Stimulated activated naive CD8-positive, alpha-beta T cell treated with anti-CD3 and anti-CD28 coated beads, Interleukin-15, amount 100 ng/mL, for 72 hours (primary cell): ENCODE results near the gene MAB21L1.

Source experiments
- ATAC-seq: fragments of 150-1000 bp; cut with Tn5 transposase; 2 replicates; pipeline ENCODE4 v1.10.0; 2021; ENCODE audit warnings: mild to moderate bottlenecking, moderate library complexity
- DNase-seq, 2 donors: peaks; one replicate each; pipeline ENCODE4 v3.0.0; 2021 to 2022
- H3K27ac Mint-ChIP-seq, 2 donors: one replicate each; pipeline ENCODE4 v1.8.0; 2022; ENCODE audit warnings: mild to moderate bottlenecking in 2 of 2, mixed read lengths in 2 of 2, moderate library complexity in 2 of 2
- H3K27me3 Mint-ChIP-seq: one replicate; pipeline ENCODE4 v1.8.0; 2022; ENCODE audit warnings: mixed read lengths
- H3K4me1 Mint-ChIP-seq: one replicate; pipeline ENCODE4 v1.8.0; 2022; ENCODE audit warnings: mild to moderate bottlenecking, mixed read lengths
- H3K4me3 Mint-ChIP-seq, 2 donors: one replicate each; pipeline ENCODE4 v1.8.0; 2022; ENCODE audit warnings: mild to moderate bottlenecking in 2 of 2, mixed read lengths in 2 of 2, moderate library complexity in 1 of 2
- H3K9me3 Mint-ChIP-seq, 2 donors: one replicate each; pipeline ENCODE4 v1.8.0; 2022; ENCODE audit warnings: mixed read lengths in 2 of 2

The MAB21L1 gene

GRCh38 chr13:35489050-35489449 is 12.6 kb upstream of the MAB21L1 start:
- Mint-ChIP-seq H3K4me1 (no peaks in the 10 kb centered on the region), H3K9me3 (peaks cover 0 to 7% of the 10 kb centered on the region in 2 donors), H3K27me3 (no peaks in the 10 kb centered on the region), H3K27ac (no peak overlapping the region), H3K4me3 (no peak overlapping the region)
- DNase-seq (no peak), ATAC-seq (no peak)

- no peaks in the 10 kb centered on the region for H3K9me3 Mint-ChIP-seq
- H3K27ac Mint-ChIP-seq = no peak overlapping the region
- DNase-seq (no peak), ATAC-seq (no peak)
- H3K27me3 Mint-ChIP-seq = no peaks in the 10 kb centered on the region
- H3K4me3 Mint-ChIP-seq = no peak overlapping the region
- H3K4me1 Mint-ChIP-seq = no peaks in the 10 kb centered on the region
These were observed 8.9 kb upstream of the MAB21L1 start for GRCh38 chr13:35485424-35485823.

- H3K27ac Mint-ChIP-seq = no peak overlapping the region
- H3K27me3 Mint-ChIP-seq = peaks cover 2% of the 10 kb centered on the region
- no peak for ATAC-seq
- H3K4me3 Mint-ChIP-seq = no peak overlapping the region
- no peaks in the 10 kb centered on the region for H3K4me1 Mint-ChIP-seq
- no peaks in the 10 kb centered on the region for H3K9me3 Mint-ChIP-seq
- DNase-seq = no peak
These were observed 7.9 kb upstream of the MAB21L1 start for GRCh38 chr13:35484384-35484783.

- no peak overlapping the region for H3K27ac Mint-ChIP-seq
- ATAC-seq = no peak
- peaks cover 8% of the 10 kb centered on the region for H3K27me3 Mint-ChIP-seq
- H3K9me3 Mint-ChIP-seq = no peaks in the 10 kb centered on the region
- no peak overlapping the region for H3K4me3 Mint-ChIP-seq
- peaks cover 2% of the 10 kb centered on the region for H3K4me1 Mint-ChIP-seq
- no peak for DNase-seq
These were observed 7.3 kb upstream of the MAB21L1 start for GRCh38 chr13:35483761-35484160.

- Mint-ChIP-seq H3K4me3 (no peak overlapping the region), H3K4me1 (peaks cover 12% of the 10 kb centered on the region), H3K27me3 (peaks cover 21% of the 10 kb centered on the region), H3K9me3 (no peaks in the 10 kb centered on the region), H3K27ac (no peak overlapping the region)
- ATAC-seq (no peak), DNase-seq (no peak)
These were observed 6.0 kb upstream of the MAB21L1 start for GRCh38 chr13:35482527-35482926.

- Mint-ChIP-seq H3K27me3 (peaks cover 28% of the 10 kb centered on the region), H3K27ac (no peak overlapping the region), H3K4me3 (no peak overlapping the region), H3K4me1 (peaks cover 15% of the 10 kb centered on the region), H3K9me3 (no peaks in the 10 kb centered on the region)
- ATAC-seq (no peak), DNase-seq (no peak)
These were observed 5.3 kb upstream of the MAB21L1 start for GRCh38 chr13:35481777-35482176.

GRCh38 chr13:35480346-35480745 is 3.9 kb upstream of the MAB21L1 start:
- Mint-ChIP-seq H3K4me1 (peaks cover 29% of the 10 kb centered on the region), H3K27me3 (peaks cover 42% of the 10 kb centered on the region), H3K4me3 (no peak overlapping the region), H3K27ac (no peak overlapping the region), H3K9me3 (no peaks in the 10 kb centered on the region)
- ATAC-seq (no peak), DNase-seq (no peak)

- H3K4me3 Mint-ChIP-seq = no peak overlapping the region
- no peak for DNase-seq
- H3K4me1 Mint-ChIP-seq = peaks cover 36% of the 10 kb centered on the region
- H3K27me3 Mint-ChIP-seq = peaks cover 49% of the 10 kb centered on the region
- no peak for ATAC-seq
- peaks cover 0 to 1% of the 10 kb centered on the region in 2 donors for H3K9me3 Mint-ChIP-seq
- H3K27ac Mint-ChIP-seq = no peak overlapping the region
These were observed 3.2 kb upstream of the MAB21L1 start for GRCh38 chr13:35479706-35480105.

- Mint-ChIP-seq H3K9me3 (peaks cover 0 to 5% of the 10 kb centered on the region in 2 donors), H3K4me1 (peaks cover 40% of the 10 kb centered on the region), H3K27ac (no peak overlapping the region), H3K27me3 (peaks cover 54% of the 10 kb centered on the region), H3K4me3 (peak overlapping the region; percentile 67 to 74)
- ATAC-seq (no peak), DNase-seq (no peak)
These were observed 2.6 kb upstream of the MAB21L1 start for GRCh38 chr13:35479038-35479492.

GRCh38 chr13:35478271-35479037 is 2.0 kb upstream of the MAB21L1 start:
- Mint-ChIP-seq H3K27me3 (peaks cover 54% of the 10 kb centered on the region), H3K27ac (no peak overlapping the region), H3K9me3 (peaks cover 0 to 5% of the 10 kb centered on the region in 2 donors), H3K4me3 (peak overlapping the region; percentile 67 to 74), H3K4me1 (peaks cover 40% of the 10 kb centered on the region)
- no peak for DNase-seq
- ATAC-seq = peak; percentile 37

GRCh38 chr13:35477386-35477946 is 977 bp upstream of the MAB21L1 start:
- no peak overlapping the region for H3K27ac Mint-ChIP-seq
- H3K4me3 Mint-ChIP-seq = peak overlapping the region; percentile 79 to 89
- no peak for ATAC-seq
- peaks cover 40% of the 10 kb centered on the region for H3K4me1 Mint-ChIP-seq
- DNase-seq = no peak
- peaks cover 54% of the 10 kb centered on the region for H3K27me3 Mint-ChIP-seq
- peaks cover 0 to 5% of the 10 kb centered on the region in 2 donors for H3K9me3 Mint-ChIP-seq

GRCh38 chr13:35475212-35475959 is 1.1 kb downstream of the MAB21L1 start:
- peak overlapping the region; percentile 79 to 89 for H3K4me3 Mint-ChIP-seq
- peaks cover 57% of the 10 kb centered on the region for H3K4me1 Mint-ChIP-seq
- H3K27me3 Mint-ChIP-seq = peaks cover 74% of the 10 kb centered on the region
- ATAC-seq (peak; percentile 74), DNase-seq (peak; percentile 24 to 33)
- H3K27ac Mint-ChIP-seq = peak overlapping the region in 1 of 2 donors; percentile 89
- peaks cover 0 to 5% of the 10 kb centered on the region in 2 donors for H3K9me3 Mint-ChIP-seq

- H3K4me3 Mint-ChIP-seq = peak overlapping the region; percentile 79 to 89
- peaks cover 81% of the 10 kb centered on the region for H3K27me3 Mint-ChIP-seq
- DNase-seq = no peak
- ATAC-seq = no peak
- peaks cover 5 to 6% of the 10 kb centered on the region in 2 donors for H3K9me3 Mint-ChIP-seq
- no peak overlapping the region for H3K27ac Mint-ChIP-seq
- H3K4me1 Mint-ChIP-seq = peaks cover 61% of the 10 kb centered on the region
These were observed 1.8 kb downstream of the MAB21L1 start for GRCh38 chr13:35474496-35475211.

- ATAC-seq = no peak
- Mint-ChIP-seq H3K27ac (no peak overlapping the region), H3K4me3 (no peak overlapping the region), H3K9me3 (peaks cover 5 to 6% of the 10 kb centered on the region in 2 donors), H3K4me1 (peaks cover 59% of the 10 kb centered on the region), H3K27me3 (peaks cover 75% of the 10 kb centered on the region)
- no peak for DNase-seq
These were observed 2.7 kb downstream of the MAB21L1 start for GRCh38 chr13:35473802-35474201.

GRCh38 chr13:35473206-35473775 is 3.2 kb downstream of the MAB21L1 start:
- DNase-seq (no peak), ATAC-seq (no peak)
- peaks cover 54% of the 10 kb centered on the region for H3K4me1 Mint-ChIP-seq
- H3K9me3 Mint-ChIP-seq = peaks cover 6 to 8% of the 10 kb centered on the region in 2 donors
- peaks cover 75% of the 10 kb centered on the region for H3K27me3 Mint-ChIP-seq
- no peak overlapping the region for H3K27ac Mint-ChIP-seq
- no peak overlapping the region for H3K4me3 Mint-ChIP-seq
